ENCODE data around the gene TAF1C. TPM values are rescaled to one million over a fixed set of nuclear protein-coding genes. Genes with fewer than 3 reads are reported as not detected.

TAF1C gene
- total and polyA plus RNA-seq, 11 donors, result 16.3 to 34.4 (median 22.3) TPM

GRCh38 chr16:84181144-84181915, 5.5 kb downstream of the TAF1C start:
- WGBS, 4 donors, result 90 to 95% (median 94%) methylated on average over 27 to 41 of the region's 41 CpGs
- Histone ChIP-seq H3K4me3 (no peak overlapping the region), H3K36me3 (peaks cover 0 to 71% (median 59%) of the 10 kb centered on the region in 9 donors), H3K27ac (peak overlapping the region in 5 of 12 donors; percentile 24 to 85 (median 65)), H3K4me1 (peaks cover 6 to 87% (median 44%) of the 10 kb centered on the region in 12 donors), H3K27me3 (no peaks in the 10 kb centered on the region), H3K9me3 (no peaks in the 10 kb centered on the region)
- intact Hi-C loops (cut with DNase I), result loop anchor here in 7 of 10 donors (5.0 to 10.0 kb wide), 7 partner anchors 34 to 357 kb away; partner anchors contain the start of genes DNAAF1 (in 2 of the 7), HSDL1 (in 2 of the 7) and OSGIN1 (in 1 of the 7)
- DNase-seq (no peak), ATAC-seq (no peak)
- TF ChIP-seq POLR2A (IDR thresholded peaks at IDR 0.05), result no peak
- TF ChIP-seq, protein P1, sequence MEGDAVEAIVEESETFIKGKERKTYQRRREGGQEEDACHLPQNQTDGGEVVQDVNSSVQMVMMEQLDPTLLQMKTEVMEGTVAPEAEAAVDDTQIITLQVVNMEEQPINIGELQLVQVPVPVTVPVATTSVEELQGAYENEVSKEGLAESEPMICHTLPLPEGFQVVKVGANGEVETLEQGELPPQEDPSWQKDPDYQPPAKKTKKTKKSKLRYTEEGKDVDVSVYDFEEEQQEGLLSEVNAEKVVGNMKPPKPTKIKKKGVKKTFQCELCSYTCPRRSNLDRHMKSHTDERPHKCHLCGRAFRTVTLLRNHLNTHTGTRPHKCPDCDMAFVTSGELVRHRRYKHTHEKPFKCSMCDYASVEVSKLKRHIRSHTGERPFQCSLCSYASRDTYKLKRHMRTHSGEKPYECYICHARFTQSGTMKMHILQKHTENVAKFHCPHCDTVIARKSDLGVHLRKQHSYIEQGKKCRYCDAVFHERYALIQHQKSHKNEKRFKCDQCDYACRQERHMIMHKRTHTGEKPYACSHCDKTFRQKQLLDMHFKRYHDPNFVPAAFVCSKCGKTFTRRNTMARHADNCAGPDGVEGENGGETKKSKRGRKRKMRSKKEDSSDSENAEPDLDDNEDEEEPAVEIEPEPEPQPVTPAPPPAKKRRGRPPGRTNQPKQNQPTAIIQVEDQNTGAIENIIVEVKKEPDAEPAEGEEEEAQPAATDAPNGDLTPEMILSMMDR (IDR thresholded peaks at IDR 0.05), result no peak

DNA sequence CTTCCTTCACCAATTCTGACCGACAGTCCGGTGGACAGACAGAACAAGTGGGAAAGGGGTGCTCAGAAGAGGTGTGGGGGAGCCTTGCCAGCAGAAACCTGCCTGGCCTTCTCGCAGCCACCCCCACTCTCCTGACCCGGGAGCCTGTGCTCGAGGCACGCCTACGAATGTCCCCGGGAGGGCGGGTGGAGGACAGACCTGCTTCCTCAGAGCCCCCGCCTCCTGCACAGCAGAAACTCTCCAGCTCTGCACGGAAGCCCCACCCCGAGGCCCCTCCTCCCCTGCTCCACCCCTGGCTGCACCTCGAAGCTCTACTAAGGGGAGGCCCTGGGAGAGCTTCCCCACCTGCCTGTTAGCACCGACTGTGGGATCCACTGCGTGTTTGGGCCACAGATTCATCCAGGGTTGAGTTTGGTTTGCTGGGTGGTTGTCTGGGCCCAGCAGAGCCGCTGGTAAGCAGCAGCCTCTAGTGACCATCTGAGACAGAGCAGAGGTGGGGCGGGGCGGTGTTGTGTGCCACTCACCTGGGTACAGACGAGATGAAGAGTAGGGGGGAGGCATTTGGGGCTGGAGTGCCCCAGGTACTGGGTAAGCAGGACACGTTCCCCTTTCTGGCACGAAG, 6.2 kb downstream of the TAF1C start:
- H3K27me3 ChIP-seq, result no peaks in the 10 kb centered on the region
- peak overlapping the region in 2 of 12 donors; percentile 5 to 24 for H3K4me3 ChIP-seq
- peaks cover 7 to 88% (median 46%) of the 10 kb centered on the region in 12 donors for H3K4me1 ChIP-seq
- no peaks in the 10 kb centered on the region for H3K9me3 ChIP-seq
- intact Hi-C loops (cut with DNase I), result loop anchor here in 7 of 10 donors (5.0 to 10.0 kb wide), 7 partner anchors 33 to 356 kb away; partner anchors contain the start of genes DNAAF1 (in 2 of the 7), HSDL1 (in 2 of the 7) and OSGIN1 (in 1 of the 7)
- no peak for TF ChIP-seq POLR2A (IDR thresholded peaks at IDR 0.05)
- TF ChIP-seq, protein P1 (IDR thresholded peaks at IDR 0.05), result no peak
- DNase-seq (peak in 1 of 5 donors; percentile 74), ATAC-seq (peak; percentile 7 to 22 (median 8))
- 64 to 80% (median 69%) methylated on average over 10 to 21 of the region's 21 CpGs for WGBS, 4 donors
- H3K27ac ChIP-seq, result peak overlapping the region in 7 of 12 donors; percentile 4 to 85 (median 35)
- peaks cover 0 to 71% (median 59%) of the 10 kb centered on the region in 9 donors for H3K36me3 ChIP-seq

- no peak for DNase-seq
- intact Hi-C loops (cut with DNase I), result loop anchor here in 9 of 10 donors (5.0 to 10.0 kb wide), 11 partner anchors 32 to 355 kb away; partner anchors contain the start of genes DNAAF1 (in 2 of the 9), HSDL1 (in 2 of the 9), OSGIN1 (in 2 of the 9) and NECAB2 (in 1 of the 9)
- no peak for ATAC-seq
- Histone ChIP-seq H3K4me3 (peak overlapping the region in 2 of 12 donors; percentile 5 to 24), H3K36me3 (peaks cover 0 to 71% (median 59%) of the 10 kb centered on the region in 9 donors), H3K4me1 (peaks cover 7 to 88% (median 47%) of the 10 kb centered on the region in 12 donors), H3K9me3 (no peaks in the 10 kb centered on the region), H3K27ac (peak overlapping the region in 7 of 12 donors; percentile 4 to 85 (median 35)), H3K27me3 (no peaks in the 10 kb centered on the region)
- TF ChIP-seq POLR2A (IDR thresholded peaks at IDR 0.05), result no peak
- TF ChIP-seq, protein P1 (IDR thresholded peaks at IDR 0.05), result no peak
- WGBS, 4 donors, result 75 to 87% (median 77%) methylated on average over 17 to 33 of the region's 33 CpGs
Observed at GRCh38 chr16:84179612-84180320, 7.1 kb downstream of the TAF1C start.

Measured in heart left ventricle (tissue), 16 donors.